NCI-H345 treated with DMSO at 0.1 percent for 48 hours (cell line): ENCODE results near the gene PDZD7.
"Not testable (repeated sequence)": the region's sequence is repeated elsewhere in the genome, so short reads cannot be mapped to it uniquely, and the experiment has no call there.

Experiments used
- DNase-seq: peaks from one replicate; lab custom pipeline; 2025; ENCODE audit not compliant: unreplicated experiment; lab: John Stamatoyannopoulos, UW

The PDZD7 gene

GRCh38 chr10:100985336-100985735 lies 45.6 kb downstream of the PDZD7 start:
- DNase-seq, result no peak

DNA sequence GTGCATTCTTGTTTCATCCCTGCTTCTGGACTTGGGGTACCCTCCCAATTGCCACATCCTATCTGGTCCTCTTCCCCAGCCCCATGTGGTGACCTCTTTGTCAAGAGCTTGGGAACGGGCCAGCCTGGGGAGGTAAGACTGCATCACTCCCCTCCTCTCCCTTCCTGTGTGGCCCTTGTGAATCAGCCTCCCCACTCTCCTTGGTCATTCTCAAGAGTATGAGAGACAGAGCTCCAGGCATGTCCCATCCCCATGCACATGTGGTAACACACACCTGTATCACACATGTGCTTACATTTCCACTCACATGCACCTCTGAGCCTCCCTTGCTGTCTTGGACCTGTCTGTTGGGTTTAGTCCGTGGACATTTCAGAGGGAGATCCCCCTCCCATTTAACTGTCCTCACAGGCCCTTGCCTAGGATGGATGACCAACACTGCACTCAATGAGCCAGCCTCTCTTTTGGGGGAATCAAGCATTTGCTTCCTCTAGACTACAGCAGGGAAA lies 46.2 kb downstream of the PDZD7 start:
- DNase-seq, result no peak

- DNase-seq, result no peak
Observed at GRCh38 chr10:100983868-100984671, 46.9 kb downstream of the PDZD7 start.

GRCh38 chr10:100982916-100983830 lies 47.8 kb downstream of the PDZD7 start:
- no peak for DNase-seq

DNA sequence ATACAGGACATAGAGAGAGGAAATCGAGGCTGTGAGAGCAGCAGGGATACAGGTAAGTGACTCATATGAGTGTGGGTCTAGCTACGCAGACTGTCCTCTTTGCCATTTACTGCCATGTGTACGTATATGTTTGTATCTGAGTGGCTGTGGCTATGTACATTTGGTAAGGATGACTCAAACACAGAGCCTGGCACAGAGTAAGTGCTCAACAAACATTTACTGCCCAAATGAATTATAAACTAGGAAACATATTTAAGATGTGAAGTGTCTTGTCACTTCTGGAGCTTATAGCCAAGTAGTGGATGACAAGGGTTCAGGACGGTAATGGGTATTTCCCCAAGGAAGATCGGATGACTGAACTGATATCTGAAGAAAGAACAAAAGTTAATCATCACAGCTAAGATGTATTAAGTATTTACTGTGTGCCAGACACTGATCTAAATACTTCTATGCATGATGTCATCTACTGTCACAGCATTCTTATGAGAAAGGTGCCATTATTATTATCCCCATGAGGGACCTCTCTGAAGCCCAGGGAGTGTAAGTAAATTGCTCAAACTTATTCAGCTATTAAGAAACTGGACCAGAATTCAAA lies 49.7 kb downstream of the PDZD7 start:
- DNase-seq, result no peak

DNA sequence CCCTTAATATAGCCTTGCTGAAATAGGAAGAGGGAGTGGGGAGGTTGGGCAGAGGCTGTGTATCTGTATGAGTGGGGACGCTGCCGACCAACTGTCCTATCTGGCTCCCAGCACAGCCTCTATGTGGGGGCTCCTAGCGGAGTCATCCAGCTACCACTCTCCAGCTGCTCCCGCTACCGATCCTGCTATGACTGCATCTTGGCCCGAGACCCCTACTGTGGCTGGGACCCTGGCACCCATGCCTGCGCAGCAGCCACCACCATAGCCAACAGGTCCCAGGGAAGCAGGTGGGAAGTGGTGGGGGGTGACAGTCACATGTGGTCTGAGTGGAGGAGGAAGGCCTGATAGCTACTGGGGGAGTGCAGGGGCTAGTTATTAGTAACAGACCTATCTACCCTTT lies 50.2 kb downstream of the PDZD7 start:
- DNase-seq, result no peak

DNA sequence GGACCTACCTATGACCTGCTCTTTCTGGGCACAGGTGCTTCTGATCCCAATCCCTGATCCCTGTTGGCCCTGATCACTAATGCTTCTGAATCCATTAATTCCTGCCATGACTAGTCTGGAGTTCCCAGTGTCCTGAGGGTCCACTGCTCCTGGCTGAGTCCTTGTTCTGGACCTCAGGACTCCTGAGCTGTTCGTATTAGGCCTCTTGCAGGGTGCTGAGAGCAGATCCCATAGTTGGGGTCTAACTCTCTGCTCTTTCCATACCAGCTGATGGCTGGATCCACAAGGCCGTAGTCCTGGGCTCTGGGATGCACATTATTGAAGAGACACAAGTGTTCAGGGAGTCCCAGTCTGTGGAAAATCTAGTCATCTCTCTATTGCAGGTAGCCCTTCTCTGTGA lies 50.6 kb downstream of the PDZD7 start:
- no peak for DNase-seq

DNA sequence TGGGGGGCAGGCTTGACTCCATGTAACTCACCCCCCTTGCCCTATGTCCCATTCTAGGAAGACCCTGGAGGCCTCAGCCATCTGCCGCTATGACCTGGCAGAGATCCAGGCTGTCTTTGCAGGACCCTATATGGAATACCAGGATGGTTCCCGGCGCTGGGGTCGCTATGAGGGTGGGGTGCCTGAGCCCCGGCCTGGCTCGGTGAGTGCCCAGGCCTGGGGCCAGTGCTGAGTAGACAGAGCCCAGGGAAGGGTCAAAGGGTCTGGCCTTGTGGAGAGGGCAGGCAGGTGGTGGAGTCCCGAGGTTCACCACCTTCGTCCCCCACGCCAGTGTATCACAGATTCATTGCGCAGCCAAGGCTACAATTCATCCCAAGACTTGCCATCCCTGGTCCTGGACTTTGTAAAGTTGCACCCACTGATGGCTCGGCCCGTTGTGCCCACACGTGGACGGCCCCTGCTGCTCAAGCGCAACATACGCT lies 51.1 kb downstream of the PDZD7 start:
- DNase-seq, result no peak

DNA sequence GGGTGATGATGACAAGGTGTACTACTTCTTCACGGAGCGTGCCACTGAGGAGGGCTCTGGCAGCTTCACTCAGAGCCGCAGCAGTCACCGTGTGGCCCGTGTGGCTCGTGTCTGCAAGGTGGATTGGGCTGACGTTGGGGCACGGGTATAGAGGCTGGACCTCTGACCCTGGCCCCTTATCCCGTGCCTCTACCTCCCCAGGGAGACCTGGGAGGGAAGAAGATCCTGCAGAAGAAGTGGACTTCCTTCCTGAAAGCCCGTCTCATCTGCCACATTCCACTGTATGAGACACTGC lies 52.1 kb downstream of the PDZD7 start:
- no peak for DNase-seq

- DNase-seq, result no peak
Observed at GRCh38 chr10:100978121-100978900, 52.6 kb downstream of the PDZD7 start.

DNA sequence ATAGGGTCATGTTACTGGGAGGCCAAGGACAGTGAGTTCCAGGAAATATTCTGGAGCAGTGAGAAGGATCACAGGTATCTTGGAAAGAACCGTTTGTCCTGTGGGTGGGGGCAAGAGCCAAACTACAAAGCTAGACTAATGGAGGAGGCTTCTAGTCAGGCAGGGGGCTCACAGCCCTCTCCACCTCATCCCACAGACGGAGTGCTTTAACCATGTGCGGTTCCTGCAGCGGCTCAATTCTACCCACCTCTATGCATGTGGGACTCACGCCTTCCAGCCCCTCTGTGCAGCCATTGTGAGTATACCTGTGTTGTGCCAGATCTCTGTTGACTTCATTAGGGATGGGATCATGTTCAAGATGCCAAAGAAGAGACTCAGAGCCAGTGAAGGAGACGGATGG lies 53.5 kb downstream of the PDZD7 start:
- no peak for DNase-seq

GRCh38 chr10:100976906-100977305 lies 54.0 kb downstream of the PDZD7 start:
- DNase-seq, result no peak

DNA sequence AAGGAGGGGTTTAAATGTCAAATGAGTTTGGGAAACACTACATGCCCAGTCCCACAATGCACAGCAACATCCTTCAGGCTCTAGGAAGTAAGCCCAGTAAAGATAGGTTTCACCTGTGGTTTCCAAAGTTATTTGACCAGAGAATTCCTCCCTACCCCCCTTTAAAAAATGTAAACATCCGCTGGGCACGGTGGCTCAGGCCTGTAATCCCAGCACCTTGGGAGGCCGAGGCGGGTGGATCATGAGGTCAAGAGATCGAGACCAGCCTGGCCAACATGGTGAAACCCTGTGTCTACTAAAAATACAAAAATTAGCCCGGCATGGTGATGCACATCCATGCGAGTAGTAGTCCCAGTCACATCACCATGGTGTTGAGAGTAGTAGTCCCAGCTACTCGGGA lies 55.5 kb downstream of the PDZD7 start:
- DNase-seq, result not testable (repeated sequence)

DNA sequence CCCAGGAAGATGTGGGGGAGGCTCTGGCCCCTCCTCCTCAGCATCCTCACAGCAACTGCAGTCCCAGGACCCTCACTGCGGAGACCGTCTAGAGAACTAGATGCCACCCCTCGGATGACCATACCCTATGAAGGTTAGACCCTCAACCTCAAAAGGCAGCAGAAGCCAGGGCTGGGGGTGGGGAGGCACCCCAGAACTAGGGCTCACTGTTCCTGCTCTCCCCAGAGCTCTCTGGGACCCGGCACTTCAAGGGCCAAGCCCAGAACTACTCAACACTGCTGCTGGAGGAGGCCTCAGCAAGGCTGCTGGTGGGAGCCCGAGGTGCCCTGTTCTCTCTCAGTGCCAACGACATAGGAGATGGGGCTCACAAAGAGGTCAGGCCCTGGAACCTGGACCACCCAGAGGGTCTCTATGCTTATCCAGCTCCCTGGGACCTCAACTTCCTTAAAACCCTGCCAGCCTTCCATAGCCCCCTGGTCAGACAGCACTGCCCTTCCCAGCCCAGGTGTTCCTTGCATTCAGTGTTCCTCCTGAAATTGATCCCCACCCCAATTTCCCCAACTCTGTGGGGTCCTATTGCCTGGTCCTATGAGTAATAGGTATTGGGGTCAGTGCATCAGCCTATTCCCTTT lies 57.9 kb downstream of the PDZD7 start:
- DNase-seq, result no peak

DNA sequence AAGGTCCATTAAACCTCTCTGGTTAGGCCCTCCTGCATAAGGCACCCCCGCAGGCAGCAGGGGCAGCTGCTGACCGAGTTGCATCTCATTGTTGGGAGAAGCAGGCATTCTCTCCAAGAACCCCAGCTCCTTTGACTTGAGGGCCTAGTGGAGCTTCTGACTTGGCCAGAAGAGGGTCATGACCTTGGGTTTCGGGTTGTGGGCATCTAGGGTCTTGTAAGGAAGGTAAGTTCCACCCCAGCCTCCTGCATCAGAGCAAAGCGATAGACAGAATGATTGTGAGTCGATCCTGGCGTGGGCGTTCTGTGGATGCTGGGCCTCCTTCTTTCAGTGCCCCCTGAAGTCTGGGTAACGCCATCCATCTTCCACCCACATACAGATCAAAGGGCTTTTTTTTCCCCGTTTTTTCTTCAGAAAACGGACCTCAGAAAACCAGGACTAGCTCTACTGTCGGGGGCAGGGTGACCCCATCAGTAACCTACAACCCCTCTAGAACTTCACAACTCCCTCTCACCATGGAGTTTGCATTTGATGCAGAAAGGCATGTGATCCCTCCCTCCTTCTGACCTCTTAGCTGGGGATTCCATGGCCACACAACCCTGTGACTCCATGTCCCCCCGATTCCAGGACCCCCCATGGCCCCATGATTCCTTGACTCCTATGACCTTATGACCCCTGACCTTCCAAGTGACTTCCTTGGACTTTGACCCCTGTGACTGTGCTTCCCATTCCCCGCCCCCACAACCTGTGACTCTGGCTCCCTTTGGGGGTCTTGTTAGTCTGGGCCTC lies 58.6 kb downstream of the PDZD7 start:
- no peak for DNase-seq

GRCh38 chr10:100970914-100971811 lies 59.8 kb downstream of the PDZD7 start:
- DNase-seq, result no peak

DNA sequence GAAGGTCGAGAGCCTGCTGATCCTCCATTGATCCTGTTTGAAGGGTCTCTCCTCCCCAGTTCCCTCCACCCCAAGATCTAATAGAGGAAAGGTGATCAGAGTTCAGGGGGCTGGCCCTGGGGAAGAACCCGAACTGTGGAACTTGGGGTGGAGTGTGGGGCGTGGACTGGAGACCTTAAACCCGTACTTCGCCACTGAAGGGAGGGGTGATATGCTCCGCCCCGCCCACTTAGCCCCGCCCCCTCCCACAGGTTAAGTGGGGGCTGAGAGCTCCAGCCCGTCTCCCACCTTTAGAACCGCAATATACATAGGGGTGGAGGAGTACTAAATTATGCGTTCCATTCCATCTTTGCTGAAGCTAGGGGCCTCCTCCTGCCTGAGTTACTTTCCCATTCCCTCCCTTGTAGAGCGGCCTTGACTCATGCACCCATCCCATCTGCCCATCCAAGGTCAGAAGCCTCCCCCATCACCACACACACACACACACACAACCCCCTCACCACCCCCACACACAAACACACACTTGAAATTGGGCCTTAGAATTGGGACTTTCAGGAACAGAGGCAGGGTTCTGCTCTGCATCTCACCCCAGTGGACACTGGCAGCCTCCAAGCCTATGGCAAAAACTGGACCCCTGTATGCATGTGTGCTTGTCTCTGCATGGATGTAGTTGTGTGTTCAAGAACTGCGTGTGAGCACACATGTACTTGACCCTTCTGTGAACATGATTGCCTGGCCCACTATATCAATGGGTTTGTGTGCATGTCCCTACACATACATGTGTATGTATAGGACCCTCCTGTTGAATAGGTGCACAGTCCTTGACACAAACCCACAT lies 60.6 kb downstream of the PDZD7 start:
- DNase-seq, result no peak
